ENCODE results near the gene CD180. TPM values are rescaled to one million over a fixed set of nuclear protein-coding genes. Genes with fewer than 3 reads are reported as not detected.
A peak's percentile ranks its signal among the peaks of the same experiment; 100 is the strongest.

CD180 gene
- 1 to 10 TPM; 1.4 to 1.5 TPM for total RNA-seq
- long read RNA-seq, donor 1, full-length matches to known transcripts, result 1 of 1 reads
- long read RNA-seq, donor 1, partial matches to known transcripts, result 0 of 1 reads
- long read RNA-seq, donor 1, other reads (novel, unspliced or antisense), result 0 of 1 reads
- long read RNA-seq, donor 2, result 0 reads

- DNase-seq (ENCODE audit: low spot score), result no peak
- intact Hi-C loops (cut with DNase I), result no loop called here
These were observed at the start of gene CD180 for GRCh38 chr5:67196537-67197059. Gene CD180, minus strand, starts transcription at chr5:67196799. Its CDS starts 158 bp downstream, at chr5:67196641.

DNA sequence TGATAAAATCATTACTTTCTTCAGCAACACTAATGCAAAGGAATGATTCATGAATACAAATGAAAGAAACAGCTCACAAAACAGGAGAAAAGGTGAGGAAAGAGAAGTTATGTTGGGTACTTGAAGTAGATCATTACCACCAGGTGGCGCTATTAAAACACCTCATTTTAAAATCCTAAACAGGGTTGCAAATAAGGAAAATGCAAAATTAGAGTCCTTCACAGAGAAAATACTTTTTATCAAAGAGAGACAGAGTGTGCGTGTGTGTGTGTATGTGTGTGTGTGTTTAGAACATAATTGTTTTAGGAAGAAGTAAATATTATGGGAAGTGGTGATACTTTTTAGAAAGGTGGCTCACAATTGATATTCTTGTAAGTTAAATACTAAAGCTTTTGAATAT is 49.5 kb upstream of the CD180 start:
- intact Hi-C loops (cut with DNase I), result loop anchor here in 1 of 2 donors (5.0 kb wide), 1 partner anchor 1006 kb away; no protein-coding TSS in a partner anchor
- DNase-seq (ENCODE audit: low spot score), result no peak

DNA sequence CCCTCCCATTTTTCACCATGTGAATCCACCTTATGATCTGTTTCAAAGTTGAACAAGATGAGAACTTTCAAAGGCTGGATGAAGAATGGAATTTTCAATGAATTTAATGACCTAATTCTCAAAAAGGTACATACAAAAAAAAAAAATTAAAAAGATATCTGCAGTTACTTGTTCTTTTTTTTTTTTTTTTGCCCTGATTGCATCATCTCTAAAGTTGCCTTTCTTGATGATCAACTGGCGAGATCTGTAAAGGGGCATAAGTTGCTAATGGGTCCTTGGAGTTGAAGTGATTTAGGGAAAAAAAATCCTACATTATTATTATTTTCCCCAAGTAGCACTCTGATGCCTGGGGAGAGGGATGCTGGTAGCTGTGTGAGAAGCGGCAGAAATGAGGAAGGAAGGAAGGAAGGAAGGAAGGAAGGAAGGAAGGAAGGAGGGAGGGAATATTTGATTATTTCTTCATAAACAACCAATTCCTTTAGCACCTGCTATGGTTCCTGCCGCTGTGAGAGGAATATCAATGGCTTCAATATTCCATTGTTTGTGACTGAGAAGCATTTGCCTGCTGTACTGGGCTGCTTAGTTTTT is 48.8 kb upstream of the CD180 start:
- intact Hi-C loops (cut with DNase I), result loop anchor here in 1 of 2 donors (5.0 kb wide), 1 partner anchor 1007 kb away; no protein-coding TSS in a partner anchor
- no peak for DNase-seq (ENCODE audit: low spot score)

DNA sequence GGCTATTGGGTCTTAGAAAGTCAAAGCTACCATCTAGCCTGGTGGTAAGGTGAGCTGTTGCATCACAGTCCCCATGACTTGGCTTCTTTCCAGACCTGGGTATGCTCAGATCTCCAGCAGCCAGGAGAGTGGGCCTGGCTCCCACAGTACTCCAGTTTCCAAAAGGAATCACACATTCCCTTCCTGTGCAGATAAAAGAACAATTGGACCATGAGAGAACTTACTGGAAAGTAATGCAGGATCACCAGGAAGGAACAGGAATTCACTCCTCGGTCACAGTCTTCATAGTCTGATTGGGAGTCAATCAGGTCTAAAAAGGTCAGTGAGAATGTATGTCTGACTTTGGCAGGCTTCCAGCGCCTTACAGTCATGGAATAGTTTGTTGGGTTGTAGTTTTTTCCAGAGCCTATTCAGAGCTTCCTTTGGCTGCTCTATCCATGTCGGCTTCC is 47.8 kb upstream of the CD180 start:
- no peak for DNase-seq (ENCODE audit: low spot score)
- intact Hi-C loops (cut with DNase I), result no loop called here

DNA sequence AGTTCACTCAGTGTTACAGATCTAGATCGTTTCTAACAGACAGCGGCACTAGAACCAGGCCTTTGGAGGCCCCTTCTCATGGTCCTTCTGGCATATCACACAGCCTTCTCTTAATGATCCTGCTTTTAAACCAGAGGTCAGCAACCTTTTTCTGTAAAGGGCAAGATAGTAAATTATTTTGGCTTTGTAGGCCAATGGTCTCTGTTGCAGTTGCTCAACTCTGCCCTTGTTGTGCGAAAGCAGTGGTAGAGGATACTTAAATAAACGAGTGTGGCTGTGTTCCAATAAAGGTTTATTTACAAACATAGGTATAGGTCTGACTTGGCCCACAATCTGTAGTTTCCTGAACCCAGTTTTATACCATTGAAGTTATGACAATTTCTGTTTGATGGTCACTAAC is 47.3 kb upstream of the CD180 start:
- DNase-seq (ENCODE audit: low spot score), result no peak
- intact Hi-C loops (cut with DNase I), result no loop called here

DNA sequence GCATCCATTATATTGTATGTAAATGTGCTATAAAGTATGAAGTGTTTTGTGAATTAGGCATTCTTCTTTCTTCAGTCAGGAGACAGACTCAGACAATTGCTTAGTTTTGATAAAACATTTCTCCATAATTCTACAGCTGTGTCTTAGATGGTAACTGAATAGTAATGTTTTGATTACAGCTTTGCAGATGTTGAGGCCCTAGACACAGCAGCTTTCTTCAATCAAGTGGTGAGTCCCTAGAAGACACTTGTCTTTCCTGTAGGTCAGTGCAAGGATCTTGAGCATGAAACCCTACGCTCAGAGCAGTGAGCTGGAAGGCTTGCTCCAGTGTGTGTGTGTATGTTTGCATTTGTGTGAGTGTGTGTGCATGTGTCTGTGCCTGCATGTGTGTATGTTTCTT is 46.8 kb upstream of the CD180 start:
- DNase-seq (ENCODE audit: low spot score), result no peak
- intact Hi-C loops (cut with DNase I), result no loop called here

- no peak for DNase-seq (ENCODE audit: low spot score)
- intact Hi-C loops (cut with DNase I), result no loop called here
These were observed 44.7 kb upstream of the CD180 start for GRCh38 chr5:67241326-67241725.

- intact Hi-C loops (cut with DNase I), result no loop called here
- no peak for DNase-seq (ENCODE audit: low spot score)
These were observed 44.2 kb upstream of the CD180 start for GRCh38 chr5:67240846-67241245.

GRCh38 chr5:67240065-67240464 is 43.5 kb upstream of the CD180 start:
- intact Hi-C loops (cut with DNase I), result no loop called here
- no peak for DNase-seq (ENCODE audit: low spot score)

GRCh38 chr5:67238191-67238590 is 41.6 kb upstream of the CD180 start:
- intact Hi-C loops (cut with DNase I), result no loop called here
- no peak for DNase-seq (ENCODE audit: low spot score)

DNA sequence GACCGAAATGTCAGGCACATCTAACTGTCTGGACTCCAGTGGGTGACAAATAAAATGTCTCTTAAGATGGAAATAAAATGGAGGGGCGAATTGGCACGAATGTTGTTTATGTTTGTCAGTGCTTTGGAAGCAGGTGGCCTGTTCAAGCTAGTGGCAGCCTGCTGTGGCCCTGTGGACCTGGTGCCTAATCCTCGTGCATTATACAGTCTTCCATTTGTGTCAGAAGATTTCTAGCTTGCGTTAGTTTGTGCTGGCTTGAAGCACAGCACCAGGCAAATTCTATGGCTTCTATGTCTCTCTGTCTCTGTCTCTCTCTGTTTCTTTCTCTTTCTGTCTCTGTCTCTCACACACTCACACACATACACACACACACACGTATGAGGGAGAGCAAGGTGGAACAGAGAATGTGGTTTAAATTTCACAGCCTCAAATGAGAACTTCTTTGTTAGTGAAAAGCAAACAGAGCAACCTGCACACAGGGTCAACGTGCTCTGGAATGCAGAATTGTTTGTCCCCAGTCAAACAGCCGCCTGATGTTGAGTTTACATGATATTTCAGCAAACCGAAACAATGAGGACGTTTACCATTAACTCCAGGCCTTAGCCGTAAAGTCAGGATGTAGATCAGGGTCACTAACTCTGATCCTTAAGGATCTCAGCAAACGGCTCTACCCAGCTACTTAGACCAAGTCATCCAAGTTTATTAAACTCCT is 39.0 kb upstream of the CD180 start:
- intact Hi-C loops (cut with DNase I), result no loop called here
- DNase-seq (ENCODE audit: low spot score), result no peak

GRCh38 chr5:67234671-67235176 is 38.1 kb upstream of the CD180 start:
- intact Hi-C loops (cut with DNase I), result no loop called here
- no peak for DNase-seq (ENCODE audit: low spot score)

DNA sequence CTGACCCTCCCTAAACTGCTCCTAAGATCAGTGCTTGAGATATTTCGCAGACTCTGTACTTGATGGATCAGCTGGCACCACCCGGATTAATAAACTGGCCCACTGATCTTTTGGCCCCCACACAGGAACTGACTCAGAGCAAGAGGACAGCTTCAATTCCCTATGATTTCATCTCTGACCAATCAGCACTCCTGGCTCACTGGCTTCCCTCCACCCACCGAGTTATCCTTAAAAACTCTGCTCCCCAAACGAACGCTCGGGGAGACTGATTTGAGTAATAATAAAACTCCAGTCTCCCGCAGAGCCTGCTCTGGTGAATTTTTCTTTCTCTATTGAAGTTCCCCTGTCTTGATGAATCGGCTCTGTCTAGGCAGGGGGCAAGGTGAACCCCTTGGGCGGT is 36.5 kb upstream of the CD180 start:
- intact Hi-C loops (cut with DNase I), result no loop called here
- DNase-seq (ENCODE audit: low spot score), result no peak

DNA sequence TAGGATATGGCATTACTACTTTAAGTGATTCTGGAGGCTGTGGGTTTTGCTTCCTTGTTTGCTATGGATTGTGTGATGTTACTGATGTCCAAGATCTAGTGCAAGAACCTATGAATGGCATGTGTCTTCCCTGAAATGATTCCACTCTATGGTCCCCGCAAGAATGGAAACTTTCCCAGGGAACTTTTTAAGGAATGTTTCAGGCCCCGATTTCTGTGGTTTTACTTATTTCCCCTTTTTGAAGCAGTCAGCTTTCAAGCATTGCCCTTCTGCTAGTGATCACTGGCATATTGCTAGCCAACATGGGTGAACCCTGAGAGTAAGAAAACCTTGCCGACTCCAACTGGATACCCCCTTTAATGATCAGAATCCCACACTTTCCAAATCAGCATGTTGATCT is 26.6 kb upstream of the CD180 start:
- DNase-seq (ENCODE audit: low spot score), result no peak
- intact Hi-C loops (cut with DNase I), result no loop called here

GRCh38 chr5:67222243-67223025 is 25.8 kb upstream of the CD180 start:
- DNase-seq (ENCODE audit: low spot score), result no peak
- intact Hi-C loops (cut with DNase I), result no loop called here

- intact Hi-C loops (cut with DNase I), result no loop called here
- DNase-seq (ENCODE audit: low spot score), result no peak
These were observed 25.1 kb upstream of the CD180 start for GRCh38 chr5:67221487-67222242.

DNA sequence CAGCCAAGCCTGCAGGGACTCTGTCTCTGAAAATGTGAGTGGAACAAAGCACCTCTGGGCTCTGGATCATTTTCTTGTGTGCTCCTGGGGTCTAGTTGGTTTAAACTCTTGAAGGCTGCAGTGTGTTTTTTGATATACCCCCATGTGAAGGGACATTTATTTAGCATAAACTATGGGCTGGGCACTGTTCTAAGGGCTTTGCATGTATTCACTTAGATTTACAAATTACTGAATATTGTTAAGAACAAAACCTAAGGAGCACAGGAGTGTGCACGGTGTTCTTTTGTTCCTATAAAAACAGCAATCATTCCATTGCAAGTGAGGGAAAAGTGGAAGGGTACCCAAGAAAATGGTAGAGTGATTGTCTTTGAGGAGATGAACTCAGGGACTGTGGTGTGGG is 20.0 kb upstream of the CD180 start:
- no peak for DNase-seq (ENCODE audit: low spot score)
- intact Hi-C loops (cut with DNase I), result no loop called here

GRCh38 chr5:67215519-67216471 is 19.2 kb upstream of the CD180 start:
- intact Hi-C loops (cut with DNase I), result no loop called here

More at GRCh38 chr5:67215519-67216471, 19.2 kb upstream of the CD180 start:
- DNase-seq (ENCODE audit: low spot score), result peak; percentile 94

All from posterior vena cava (tissue), 2 donors.